ENCODE results near the gene KCNIP3.
"Not testable (repeated sequence)": the region's sequence is repeated elsewhere in the genome, so short reads cannot be mapped to it uniquely, and the experiment has no call there.

Gene KCNIP3

GRCh38 chr2:95374451-95374920, 77.3 kb downstream of the KCNIP3 start:
- no peak for DNase-seq

DNA sequence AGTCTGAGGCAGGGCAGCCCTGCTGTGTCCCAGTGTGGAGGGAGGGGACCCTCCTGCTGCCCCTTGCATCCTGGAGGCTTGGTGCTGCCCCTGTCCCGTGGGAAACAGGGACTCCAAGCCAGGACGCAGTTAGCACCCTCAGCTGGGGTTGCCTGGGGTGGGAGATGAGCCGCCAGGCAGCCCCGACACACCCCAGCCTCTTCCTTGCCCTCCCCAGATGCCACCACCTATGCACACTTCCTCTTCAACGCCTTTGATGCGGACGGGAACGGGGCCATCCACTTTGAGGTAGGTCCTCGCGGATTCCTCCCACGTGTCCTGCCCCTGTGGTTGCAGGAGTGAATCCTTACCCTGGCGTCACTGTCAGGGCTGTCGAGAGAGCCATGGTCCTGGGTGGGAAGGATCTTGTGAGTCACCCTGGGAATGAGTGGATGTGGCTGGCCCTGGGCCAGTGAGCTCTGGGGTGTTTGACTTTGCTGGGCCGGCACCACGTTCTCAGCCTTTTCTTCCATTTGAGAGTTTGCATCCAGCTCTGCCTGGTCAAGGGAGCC, 77.8 kb downstream of the KCNIP3 start:
- no peak for DNase-seq

DNA sequence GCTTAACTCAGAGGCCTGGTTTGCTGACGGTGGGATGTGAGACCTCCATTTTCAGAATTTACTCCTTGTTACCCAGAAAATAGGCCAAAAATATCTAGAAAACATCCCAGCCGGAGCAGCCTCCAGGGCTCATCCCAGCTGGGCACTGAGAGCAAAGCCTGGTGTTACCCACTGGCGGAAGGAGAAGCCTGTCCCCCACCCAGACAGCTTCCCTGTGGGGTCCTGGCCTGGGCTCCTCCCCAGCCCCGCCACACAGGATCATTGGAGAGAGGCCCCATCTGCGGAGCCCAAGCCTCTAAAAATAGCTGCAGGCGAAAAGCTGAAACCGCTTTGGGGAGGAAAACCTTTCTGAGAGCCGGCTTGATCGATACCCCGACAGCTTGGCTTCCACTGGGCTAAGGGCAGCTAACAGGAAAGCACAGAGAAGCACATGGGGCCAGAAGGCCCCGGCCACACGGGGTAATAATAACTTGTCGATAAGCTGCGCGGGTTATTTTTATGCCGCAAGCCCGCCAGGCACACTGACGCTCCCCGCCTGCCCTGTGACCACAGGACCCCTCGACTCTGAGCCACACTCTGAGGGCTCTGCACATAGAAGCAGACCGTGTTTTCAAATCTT, 78.5 kb downstream of the KCNIP3 start:
- DNase-seq: no peak

DNA sequence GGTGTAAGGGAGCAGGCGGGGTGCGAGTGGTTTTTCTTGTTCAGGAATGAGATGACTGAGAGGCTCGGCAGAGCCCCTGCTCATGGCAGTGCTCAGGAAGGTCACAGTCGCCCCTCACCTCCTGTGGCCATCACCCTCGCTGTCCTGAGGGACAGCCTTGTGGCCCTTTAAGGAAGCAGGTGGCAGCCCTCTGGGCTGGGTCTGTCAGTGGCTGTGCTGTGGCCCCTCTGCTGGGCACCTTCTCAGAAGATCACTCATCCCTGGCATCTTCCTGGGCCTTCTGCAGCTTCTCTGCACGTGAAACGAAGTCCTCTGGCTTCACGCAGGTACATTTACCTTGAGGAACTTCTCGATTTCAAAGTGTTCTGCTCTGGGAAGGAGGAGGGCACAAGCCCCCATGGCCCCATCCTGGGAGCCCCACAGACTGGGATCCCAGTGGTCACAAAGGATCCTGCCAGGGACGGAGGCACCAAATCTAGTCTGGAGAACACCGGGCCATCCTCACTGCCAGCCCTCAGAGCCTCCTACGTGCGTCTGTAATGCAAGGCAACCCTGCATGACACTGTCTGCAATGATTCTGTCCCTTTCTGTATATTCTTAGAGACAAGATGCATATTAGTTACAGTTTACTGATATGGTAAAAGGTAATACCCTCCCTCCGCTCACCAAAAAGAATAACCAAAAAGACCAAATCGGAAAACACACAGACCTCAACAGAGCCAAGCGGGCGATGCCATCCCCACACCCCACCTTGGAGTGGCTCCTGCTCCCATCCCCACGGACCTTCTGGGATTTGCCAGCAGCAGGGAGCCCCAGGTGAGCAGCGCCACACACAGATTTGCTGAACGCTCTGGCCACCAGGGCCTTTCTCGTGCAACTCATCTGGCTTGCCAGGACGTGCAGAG, 79.4 kb downstream of the KCNIP3 start:
- DNase-seq: no peak

DNA sequence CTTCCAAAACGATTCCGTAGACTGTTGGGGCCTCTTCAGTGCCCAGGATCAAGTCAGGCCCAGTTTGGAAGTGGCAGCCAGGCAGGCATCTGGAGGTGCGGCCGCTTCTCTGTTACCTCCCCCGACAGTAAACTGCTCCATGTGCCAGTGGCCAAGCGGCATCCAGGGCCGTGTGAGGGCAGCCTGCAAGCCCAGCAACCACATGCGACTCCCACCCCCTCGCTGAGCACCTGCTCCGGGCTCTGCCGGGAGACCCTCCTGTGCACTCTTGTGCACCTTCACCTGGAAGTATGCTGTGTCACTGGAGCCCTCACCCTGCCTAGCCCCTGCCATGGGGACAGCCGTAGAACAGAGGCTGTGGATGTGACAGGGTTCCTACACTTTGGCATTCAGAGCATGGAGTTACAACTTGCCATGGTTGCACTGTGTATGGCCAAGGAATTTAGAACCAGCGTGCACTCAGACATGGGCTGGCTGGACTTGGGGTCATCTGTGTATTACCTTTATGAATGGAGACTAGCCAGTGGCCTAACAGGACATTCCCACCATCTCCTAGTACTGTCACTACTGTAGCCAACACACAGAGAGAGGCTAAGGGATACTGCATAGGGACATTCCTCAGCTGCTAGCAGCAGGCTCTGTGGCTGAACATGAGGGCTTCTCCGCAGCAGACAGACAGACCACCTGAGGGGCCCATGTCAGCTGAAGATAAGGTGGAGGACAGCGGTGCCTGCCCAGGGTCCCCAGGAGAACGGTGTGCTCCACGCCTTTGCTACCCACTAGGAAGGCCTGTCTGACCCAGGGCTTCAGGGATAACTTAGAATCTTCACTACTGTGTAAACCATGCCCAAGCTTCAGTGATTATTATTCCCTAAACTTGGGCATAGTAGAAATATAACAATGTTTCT, 80.3 kb downstream of the KCNIP3 start:
- no peak for DNase-seq

DNA sequence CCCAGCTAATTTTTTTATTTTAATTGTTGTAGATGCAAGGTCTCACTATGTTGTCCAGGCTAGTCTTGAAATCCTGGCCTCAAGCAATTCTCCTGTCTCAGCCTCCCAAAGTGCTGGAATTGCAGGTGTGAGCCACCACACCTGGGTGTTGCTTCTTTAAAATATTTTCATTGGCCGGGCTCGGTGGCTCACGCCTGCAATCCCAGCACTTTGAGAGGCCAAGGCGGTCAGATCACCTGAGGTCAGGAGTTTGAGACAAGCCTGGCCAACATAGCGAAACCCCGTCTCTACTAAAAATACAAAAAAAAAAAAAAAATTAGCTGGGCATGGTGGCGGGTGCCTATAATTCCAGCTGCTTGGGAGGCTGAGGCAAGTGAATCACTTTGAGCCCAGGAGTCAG, 81.1 kb downstream of the KCNIP3 start:
- not testable (repeated sequence) for DNase-seq

DNA sequence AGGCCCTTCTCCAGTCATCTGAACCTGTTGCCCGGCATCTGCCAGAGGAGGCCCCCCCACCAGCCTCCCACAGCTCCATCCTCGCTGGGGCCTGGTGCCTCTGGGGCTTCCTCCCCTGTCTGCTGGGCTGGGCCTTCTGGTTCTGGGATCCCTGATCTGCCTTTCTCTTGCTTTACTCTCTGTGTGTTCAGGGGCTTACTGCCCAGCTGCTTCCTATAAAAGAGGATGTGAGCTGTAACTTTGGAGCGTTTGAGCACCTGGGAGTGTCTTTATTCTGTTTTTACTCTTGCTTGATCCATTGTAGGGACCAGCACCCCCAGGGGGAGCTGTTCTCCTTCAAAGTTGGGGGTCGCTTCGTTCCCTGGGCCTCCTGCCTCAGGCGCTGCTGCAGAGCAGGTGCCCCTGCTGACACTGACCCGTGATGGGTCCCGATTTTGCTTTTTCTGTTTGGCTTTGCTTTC, 82.3 kb downstream of the KCNIP3 start:
- no peak for DNase-seq

DNA sequence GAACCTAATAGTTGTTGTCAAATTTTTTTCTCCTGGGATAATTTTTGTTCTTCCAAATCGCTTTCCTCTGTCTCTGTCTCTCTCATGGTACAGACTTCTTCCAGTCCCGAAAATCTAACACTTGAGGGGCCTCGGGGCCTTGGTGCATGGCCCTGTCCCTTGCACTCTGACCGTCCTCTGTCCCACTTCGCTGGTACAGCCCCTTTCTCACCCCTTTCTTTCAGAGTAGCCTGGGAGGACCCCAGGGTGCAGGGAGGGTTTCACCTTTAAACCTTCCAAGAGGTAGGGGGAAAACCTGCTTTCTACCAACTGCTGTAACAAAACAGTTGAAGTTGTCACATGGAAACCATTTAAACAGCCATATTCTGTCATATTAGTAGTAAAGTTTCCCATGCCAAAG, 83.1 kb downstream of the KCNIP3 start:
- no peak for DNase-seq

DNA sequence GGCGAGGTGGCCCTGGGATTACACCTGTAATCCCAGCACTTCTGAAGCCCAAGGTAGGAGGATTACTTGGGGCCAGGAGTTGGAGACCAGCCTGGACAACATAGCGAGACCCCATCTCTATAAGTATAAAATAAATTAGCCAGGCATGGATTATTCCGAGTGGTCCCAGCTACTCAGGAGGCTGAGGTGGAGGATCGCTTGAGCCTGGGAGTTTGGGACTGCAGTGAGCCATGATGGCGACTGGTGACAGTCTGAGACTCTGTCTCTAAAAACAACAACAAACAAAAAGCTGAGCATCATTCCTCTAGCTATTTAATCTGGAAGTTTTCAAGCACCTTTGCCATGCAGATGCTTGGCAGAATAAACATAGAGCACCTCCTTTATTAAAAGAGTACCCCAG, 83.6 kb downstream of the KCNIP3 start:
- DNase-seq: no peak

- no peak for DNase-seq
Measured at GRCh38 chr2:95381212-95382191, 84.4 kb downstream of the KCNIP3 start.

DNA sequence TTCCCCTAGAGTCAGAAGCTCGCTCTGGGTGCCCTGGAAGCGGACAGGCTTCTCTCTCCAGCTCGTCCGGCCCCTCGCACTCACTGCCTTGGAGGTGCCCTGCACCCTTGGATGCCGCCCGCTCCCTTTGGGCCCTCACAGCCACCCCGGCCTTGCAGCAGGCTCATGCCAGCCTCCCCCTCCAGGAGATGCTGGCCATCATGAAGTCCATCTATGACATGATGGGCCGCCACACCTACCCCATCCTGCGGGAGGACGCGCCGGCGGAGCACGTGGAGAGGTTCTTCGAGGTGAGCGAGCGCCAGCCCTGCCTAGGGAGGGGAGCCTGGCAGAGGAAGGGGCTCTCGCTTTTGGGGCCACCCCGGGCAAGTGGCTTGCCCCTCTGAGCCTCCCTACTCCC, 85.0 kb downstream of the KCNIP3 start:
- DNase-seq: no peak

- DNase-seq: no peak
Measured at GRCh38 chr2:95382686-95383634, 85.8 kb downstream of the KCNIP3 start.

DNA sequence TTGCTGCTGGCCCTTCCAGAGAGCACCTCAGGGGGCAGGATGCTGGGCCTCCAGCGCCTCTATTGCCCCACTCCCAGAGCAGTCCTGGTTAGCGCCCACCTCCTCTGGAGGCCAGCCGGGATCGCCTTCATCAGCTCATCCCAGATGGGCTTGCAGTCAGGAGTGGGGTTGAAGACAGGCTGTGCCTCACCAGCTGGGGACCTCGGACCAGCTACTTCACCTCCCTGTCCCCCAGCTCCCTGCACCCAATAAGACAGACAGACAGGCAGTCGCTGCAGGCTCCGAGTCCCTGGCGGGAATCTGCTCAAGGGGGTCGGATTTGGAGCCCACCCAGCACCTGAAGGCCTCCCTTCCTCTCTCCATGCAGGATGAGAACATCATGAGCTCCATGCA, 86.5 kb downstream of the KCNIP3 start:
- DNase-seq: no peak

DNA sequence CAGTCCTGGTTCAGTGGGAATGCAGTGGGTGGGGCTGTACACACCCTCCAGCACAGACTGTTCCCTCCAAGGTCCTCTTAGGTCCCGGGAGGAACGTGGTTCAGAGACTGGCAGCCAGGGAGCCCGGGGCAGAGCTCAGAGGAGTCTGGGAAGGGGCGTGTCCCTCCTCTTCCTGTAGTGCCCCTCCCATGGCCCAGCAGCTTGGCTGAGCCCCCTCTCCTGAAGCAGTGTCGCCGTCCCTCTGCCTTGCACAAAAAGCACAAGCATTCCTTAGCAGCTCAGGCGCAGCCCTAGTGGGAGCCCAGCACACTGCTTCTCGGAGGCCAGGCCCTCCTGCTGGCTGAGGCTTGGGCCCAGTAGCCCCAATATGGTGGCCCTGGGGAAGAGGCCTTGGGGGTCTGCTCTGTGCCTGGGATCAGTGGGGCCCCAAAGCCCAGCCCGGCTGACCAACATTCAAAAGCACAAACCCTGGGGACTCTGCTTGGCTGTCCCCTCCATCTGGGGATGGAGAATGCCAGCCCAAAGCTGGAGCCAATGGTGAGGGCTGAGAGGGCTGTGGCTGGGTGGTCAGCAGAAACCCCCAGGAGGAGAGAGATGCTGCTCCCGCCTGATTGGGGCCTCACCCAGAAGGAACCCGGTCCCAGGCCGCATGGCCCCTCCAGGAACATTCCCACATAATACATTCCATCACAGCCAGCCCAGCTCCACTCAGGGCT, 87.9 kb downstream of the KCNIP3 start:
- DNase-seq: no peak

DNA sequence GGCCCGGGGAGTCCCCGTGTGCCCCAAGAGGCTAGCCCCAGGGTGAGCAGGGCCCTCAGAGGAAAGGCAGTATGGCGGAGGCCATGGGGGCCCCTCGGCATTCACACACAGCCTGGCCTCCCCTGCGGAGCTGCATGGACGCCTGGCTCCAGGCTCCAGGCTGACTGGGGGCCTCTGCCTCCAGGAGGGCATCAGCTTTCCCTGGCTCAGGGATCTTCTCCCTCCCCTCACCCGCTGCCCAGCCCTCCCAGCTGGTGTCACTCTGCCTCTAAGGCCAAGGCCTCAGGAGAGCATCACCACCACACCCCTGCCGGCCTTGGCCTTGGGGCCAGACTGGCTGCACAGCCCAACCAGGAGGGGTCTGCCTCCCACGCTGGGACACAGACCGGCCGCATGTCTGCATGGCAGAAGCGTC, 88.4 kb downstream of the KCNIP3 start:
- DNase-seq: no peak

DNA sequence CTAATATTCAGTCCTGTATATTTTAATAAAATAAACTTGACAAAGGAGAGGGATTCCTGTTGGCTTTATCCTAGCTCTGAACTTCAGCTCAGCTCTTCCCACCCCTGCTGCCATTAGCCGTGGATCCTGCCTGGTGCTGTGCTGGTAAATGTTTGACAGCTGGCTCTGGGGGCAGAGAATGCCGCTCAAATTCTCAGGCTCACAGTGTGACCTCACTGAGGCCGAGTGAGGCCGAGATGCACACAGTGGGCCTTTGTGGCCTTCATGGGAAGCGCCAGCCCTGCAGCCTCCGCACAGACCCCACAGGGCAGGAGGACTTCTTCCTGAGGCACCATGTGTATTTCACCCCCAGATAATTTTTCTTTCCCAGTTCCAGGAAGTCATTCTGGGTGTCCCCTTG, 88.9 kb downstream of the KCNIP3 start:
- DNase-seq: no peak

DNA sequence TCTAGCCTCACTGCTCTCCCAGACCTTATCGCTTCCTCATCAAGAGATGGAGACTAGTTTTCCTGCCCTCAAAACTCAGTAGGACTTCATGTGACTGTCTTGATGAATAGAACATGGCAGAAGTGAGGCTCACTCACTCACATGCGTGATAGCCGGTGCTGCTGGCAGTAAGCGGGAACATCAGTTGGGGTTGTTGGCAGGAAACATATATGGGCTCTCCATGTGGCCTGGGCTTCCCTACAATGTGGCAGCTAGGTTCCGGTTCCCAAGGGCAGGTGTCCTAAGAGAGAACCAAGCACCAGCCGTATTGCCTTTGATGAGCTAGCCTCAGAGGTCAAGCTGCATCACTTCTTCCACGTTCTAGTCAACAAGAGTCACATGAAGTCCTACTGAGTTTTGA, 90.2 kb downstream of the KCNIP3 start:
- DNase-seq: no peak

DNA sequence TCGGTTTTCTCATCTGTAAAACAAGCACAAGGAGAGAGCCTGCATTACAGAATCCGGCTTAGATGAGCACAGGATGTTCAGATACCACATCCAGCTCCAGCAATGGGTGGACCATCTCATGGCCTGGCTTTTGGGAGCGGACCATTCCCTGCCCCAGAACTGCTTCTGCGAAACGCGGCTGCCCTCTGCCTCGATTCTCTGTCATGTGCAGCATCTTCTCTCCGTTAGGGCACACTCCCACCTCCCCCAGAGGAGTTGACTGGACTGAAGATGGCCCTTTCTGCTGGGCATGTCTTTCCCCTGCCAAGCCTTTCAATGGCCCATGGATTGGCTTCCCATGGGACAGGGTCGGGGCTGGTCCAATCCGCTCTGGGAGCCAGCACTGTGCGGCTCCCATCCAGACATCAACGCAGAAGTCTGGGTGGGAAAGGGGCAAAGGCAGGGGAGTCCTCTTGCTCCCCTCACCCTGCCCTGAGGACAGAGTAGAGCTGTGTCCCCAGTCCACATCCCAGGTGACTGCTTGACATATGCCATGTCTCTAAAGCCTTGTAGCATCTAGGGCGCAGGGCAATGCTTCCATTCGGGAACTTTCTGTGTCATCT, 91.0 kb downstream of the KCNIP3 start:
- DNase-seq: no peak

- no peak for DNase-seq
Measured at GRCh38 chr2:95388856-95389244, 91.7 kb downstream of the KCNIP3 start.

Measured in NCI-H1105 (cell line).